Stimulated activated CD4-positive, alpha-beta T cell treated with anti-CD3 and anti-CD28 coated beads, Interleukin-4, amount 100 ng/mL, for 24 hours (primary cell): ENCODE measurements around the gene TRAF3.
"Not testable (repeated sequence)": the region's sequence is repeated elsewhere in the genome, so short reads cannot be mapped to it uniquely, and the experiment has no call there.

Experiments used
- DNase-seq: peaks from one replicate; pipeline ENCODE4 v3.0.0-alpha.2; 2020

TRAF3 gene

GRCh38 chr14:102868956-102869547, 91.8 kb downstream of the TRAF3 start:
- no peak for DNase-seq

GRCh38 chr14:102870246-102870645, 93.0 kb downstream of the TRAF3 start:
- no peak for DNase-seq

DNA sequence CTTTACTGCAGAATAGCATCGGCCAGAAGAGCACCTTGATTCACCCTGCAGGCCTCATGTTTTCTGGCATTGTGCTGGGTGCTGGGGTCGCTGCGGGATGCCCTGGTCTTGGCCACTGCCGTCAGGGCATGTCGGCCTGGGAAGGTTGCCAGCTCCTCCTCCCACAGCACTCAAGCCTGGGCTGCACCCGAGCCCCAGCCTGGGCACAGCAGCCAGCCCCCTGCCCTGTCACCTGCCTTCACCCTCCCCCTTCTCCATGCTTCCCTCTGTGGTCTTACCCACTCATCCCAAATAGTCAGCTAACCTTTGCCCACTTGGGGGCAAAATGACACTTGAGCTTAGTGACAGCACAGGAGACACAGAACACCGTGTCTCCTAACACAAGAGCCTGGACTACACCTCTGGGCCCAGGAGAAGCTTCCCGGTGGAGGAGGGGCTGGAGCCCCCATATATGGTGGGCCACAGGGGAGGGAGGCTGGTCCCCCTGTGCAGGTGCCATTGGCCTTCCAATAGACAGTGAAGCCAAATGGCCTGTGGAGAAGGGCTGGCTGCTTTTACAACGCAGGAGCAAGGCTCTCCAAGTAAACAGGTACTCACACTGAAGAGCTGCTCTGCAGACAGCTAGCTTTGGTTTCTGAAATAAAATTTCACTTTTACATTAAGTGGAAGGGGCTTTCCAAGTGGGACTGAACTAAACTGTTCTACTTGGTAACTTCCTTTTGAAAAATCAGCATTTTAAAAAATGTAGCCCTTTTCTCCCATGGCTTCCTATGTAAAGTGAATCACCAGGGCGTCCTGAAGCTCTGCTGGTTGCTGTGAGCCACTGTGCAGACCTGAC, 94.0 kb downstream of the TRAF3 start:
- DNase-seq: no peak

- no peak for DNase-seq
These were observed 94.8 kb downstream of the TRAF3 start for GRCh38 chr14:102872020-102872419.

GRCh38 chr14:102873131-102873530, 95.9 kb downstream of the TRAF3 start:
- DNase-seq: no peak

DNA sequence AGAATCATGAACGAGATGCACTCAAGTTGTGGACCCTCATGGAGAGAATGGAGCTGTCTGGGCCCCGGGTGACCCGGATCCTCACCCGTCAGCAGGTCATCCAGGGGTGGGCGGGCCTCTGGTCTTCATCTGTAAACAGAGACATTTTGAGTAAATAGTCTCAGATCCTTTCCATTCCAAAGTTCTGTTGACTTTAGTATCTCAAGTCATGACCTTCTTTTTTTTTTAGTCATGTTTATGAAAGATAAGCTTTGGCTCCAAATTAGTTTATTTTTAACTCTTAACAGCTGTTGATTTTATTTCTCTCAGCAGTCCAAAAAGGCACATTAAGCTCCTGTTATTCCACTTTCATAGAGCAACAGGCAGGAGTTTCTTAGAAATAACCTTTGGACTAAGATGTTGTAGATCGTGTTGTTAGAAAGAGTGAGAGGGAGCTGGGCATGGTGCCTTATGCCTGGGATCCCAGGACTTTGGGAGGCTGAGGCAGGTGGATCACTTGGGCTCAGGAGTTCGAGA, 96.4 kb downstream of the TRAF3 start:
- no peak for DNase-seq

- DNase-seq: no peak
These were observed 98.4 kb downstream of the TRAF3 start for GRCh38 chr14:102875652-102876051.

- not testable (repeated sequence) for DNase-seq
These were observed 100.3 kb downstream of the TRAF3 start for GRCh38 chr14:102877511-102877910.

DNA sequence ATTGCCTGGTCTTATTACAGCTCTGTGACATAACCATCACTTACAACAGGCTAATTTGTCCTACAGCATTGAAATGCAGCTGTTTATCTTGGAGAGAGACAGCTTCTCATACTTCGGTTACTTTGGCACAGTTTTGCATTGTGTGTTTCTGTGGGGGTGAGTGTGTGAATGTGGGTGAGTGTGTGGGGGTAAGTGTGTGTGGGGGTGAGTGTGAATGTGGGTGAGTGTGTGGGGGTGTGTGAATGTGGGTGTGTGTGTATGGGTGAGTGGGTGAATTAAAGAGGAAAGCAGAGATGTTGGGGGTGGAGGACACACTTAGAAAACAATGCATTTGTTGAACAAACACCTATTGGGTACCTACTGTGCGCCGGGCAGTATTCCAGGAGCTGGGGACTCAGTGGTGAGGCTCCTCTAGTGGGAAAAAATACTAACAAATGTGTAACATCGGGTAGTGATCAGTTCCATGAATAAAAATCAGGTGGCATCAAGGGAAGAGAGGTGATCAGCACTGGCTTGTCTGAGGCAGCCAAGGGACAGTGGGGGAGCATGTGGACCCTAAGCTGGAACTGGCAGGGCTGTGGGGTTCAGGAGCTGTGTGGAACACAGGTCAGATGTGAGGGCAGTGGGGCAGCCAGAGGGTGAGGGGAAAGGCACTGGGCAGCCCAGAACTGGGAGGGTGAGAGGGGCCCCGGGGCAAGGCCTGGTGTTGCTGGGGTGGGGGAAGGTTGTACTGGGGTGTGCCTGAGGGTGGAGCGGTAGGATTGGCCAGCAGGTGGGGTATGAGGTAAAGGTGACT, 101.1 kb downstream of the TRAF3 start:
- DNase-seq: no peak

DNA sequence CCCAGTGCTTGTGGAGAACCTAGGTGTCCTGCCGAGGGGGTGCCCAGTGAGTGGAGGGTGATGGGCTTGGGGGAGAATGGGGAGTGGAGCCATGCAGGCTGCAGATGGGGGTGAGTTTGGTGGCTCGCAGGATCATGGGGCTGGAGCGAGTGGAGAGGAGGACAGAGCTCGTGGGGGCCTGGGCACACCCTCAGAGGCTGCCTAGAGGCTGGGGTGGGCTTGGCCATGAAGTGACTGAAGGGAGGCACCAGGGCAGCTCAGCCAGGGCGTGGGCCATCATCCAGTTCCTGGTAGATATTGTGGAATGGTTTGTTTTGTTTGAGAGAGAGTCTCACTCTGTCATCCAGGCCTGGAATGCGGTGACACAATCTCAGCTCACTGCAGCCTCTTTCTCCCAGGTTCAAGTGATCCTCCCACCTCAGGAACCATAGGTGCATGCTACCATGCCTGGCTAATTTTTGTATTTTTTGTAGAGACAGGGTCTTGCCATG, 101.8 kb downstream of the TRAF3 start:
- DNase-seq: no peak

- no peak for DNase-seq
These were observed 105.1 kb downstream of the TRAF3 start for GRCh38 chr14:102882226-102882906.

GRCh38 chr14:102883089-102883541, 105.9 kb downstream of the TRAF3 start:
- peak; percentile 23 for DNase-seq

GRCh38 chr14:102883554-102883953, 106.3 kb downstream of the TRAF3 start:
- DNase-seq: no peak

GRCh38 chr14:102885737-102886447, 108.6 kb downstream of the TRAF3 start:
- no peak for DNase-seq

DNA sequence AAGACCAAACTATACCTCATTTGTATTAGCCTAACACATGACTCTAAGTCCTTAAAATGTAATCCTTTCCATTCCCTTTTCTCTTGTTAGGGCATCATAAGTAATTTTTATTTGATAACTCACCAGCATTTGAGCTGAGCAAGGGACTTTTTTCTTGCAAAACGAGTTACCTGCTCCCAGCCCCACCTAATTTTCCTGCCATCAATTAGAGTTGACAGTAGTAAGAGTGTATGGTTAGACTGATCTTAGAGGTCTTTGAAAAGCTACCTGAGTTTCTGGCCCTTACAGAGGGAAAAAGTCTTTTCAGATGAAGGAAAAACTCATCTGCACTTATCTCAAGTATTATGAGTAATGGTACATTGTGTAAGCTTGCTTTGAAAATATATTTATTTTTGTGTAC, 111.5 kb downstream of the TRAF3 start:
- DNase-seq: no peak

- no peak for DNase-seq
These were observed 112.4 kb downstream of the TRAF3 start for GRCh38 chr14:102889615-102890014.

DNA sequence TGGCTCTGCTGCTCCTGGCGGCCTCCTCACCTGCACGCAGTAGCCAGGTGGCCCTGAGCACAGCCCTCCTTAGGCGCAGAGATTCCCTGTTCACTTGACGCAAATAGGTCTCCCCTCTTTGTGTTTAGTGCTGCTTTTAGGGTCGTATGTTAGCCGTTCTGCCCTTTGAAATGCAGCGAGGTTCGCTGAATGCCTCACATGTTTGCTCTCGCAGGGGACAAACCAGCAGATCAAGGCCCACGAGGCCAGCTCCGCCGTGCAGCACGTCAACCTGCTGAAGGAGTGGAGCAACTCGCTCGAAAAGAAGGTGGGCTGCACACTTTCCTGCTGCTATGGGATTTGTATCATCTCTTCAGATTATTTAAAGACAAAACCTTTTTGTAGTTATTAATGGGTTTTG, 113.9 kb downstream of the TRAF3 start:
- no peak for DNase-seq

- no peak for DNase-seq
These were observed 114.3 kb downstream of the TRAF3 start for GRCh38 chr14:102891556-102891955.

- no peak for DNase-seq
These were observed 115.4 kb downstream of the TRAF3 start for GRCh38 chr14:102892651-102893050.

DNA sequence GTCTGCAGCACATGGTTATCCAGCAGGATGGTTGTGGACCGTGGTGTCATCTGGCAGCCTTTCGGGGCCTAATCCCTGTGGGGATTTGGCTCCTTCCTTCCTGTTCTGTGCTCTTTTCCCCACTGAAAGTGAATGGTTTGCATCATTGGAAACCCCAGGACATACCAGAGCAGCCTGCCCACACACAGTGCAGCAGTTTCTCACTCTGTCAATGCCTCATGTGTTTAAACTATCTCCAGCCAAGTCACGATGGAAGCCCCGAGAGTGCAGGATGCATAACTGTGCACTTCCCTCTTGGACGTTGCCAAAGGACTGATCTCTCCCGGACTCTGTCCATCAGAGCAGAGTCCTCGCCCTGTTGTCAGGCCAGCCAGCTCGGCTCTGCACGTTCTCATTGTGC, 116.2 kb downstream of the TRAF3 start:
- no peak for DNase-seq

GRCh38 chr14:102896735-102897134, 119.5 kb downstream of the TRAF3 start:
- DNase-seq: not testable (repeated sequence)
